ENCODE data around the gene PAK5. TPM values are rescaled to one million over a fixed set of nuclear protein-coding genes. Genes with fewer than 3 reads are reported as not detected.

PAK5 gene
- total and polyA plus RNA-seq, 2 donors (not counting 1 experiment from before 2014, with no cell fraction given) = not detected

DNA sequence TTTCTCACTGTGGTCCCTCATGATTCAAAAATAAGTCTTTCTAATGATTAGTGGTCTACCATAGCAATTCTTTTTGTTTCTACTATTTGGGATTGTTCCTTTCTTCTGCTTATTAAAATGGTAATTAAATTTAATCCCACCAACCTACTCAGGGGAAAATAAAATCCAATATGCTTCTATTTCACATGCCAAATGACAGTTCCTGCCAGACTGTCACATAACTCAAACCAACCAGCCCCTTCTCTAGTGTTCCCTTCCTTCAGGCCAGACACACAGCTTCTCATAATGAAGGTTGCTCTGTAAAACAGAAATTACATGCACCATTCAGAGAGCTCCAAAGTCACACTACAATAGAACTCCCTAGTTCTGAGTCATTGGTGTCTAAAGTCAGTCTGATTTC lies 23.2 kb downstream of the PAK5 start:
- Histone ChIP-seq H3K9me3 (ENCODE audit: control insufficient read depth, insufficient read depth, low read depth, low read length) (no peaks in the 10 kb centered on the region), H2AFZ (ENCODE audit: low read length) (no peak overlapping the region), H4K20me1 (ENCODE audit: control insufficient read depth, extremely low read depth, insufficient read depth, low read length) (no peaks in the 10 kb centered on the region), H3K4me1 (ENCODE audit: control insufficient read depth, extremely low read depth, insufficient read depth, low read length) (no peaks in the 10 kb centered on the region), H3K79me2 (ENCODE audit: control insufficient read depth, insufficient read depth, low read length) (no peaks in the 10 kb centered on the region), H3K27ac (ENCODE audit: insufficient read depth, low read length) (no peak overlapping the region), H3K36me3 (ENCODE audit: control insufficient read depth, insufficient read depth, low read length) (no peaks in the 10 kb centered on the region), H3K9ac (ENCODE audit: insufficient read depth, low read length) (no peak overlapping the region), H3K27me3 (ENCODE audit: control insufficient read depth, insufficient read depth, low read length) (no peaks in the 10 kb centered on the region), H3K4me2 (ENCODE audit: extremely low read depth, insufficient read depth, low read length) (no peak overlapping the region), H3K4me3 (replicated peaks in 1 of 4; ENCODE audit: control extremely low read depth in 1 of 4, insufficient read depth in 1 of 4, low read depth in 3 of 4, low read length in 4 of 4) (no peak overlapping the region)
- DNase-seq (ENCODE audit: low read depth in 2 of 2) = no peak
- TF ChIP-seq, protein P1, sequence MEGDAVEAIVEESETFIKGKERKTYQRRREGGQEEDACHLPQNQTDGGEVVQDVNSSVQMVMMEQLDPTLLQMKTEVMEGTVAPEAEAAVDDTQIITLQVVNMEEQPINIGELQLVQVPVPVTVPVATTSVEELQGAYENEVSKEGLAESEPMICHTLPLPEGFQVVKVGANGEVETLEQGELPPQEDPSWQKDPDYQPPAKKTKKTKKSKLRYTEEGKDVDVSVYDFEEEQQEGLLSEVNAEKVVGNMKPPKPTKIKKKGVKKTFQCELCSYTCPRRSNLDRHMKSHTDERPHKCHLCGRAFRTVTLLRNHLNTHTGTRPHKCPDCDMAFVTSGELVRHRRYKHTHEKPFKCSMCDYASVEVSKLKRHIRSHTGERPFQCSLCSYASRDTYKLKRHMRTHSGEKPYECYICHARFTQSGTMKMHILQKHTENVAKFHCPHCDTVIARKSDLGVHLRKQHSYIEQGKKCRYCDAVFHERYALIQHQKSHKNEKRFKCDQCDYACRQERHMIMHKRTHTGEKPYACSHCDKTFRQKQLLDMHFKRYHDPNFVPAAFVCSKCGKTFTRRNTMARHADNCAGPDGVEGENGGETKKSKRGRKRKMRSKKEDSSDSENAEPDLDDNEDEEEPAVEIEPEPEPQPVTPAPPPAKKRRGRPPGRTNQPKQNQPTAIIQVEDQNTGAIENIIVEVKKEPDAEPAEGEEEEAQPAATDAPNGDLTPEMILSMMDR (conservative IDR thresholded peaks at IDR 0.05 in 1 of 2, IDR thresholded peaks at IDR 0.05 in 1 of 2; ENCODE audit: low read depth in 1 of 2, low read length in 2 of 2) = no peak
- no peak for TF ChIP-seq EZH2 (IDR thresholded peaks at IDR 0.05; ENCODE audit: low read length, missing control alignments)

DNA sequence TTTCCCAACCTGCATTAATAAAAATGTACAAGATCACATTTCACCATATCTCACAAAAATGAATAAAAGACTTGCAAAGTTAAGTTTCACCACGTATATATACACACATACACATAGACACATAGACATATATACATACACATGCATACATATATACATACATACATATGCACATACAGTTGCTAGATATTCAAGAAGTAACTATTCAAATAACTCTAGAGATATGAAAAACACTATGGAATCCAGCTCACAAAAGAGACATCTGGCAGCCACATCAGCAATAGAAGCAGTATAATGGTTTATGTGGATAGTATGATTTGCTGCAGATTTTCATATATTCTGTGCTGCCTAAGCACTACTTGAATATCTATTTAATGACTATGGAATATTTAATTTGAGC lies 28.1 kb downstream of the PAK5 start:
- no peak overlapping the region for H3K27ac ChIP-seq (ENCODE audit: insufficient read depth, low read length)
- no peak overlapping the region for H3K9ac ChIP-seq (ENCODE audit: insufficient read depth, low read length)
- no peaks in the 10 kb centered on the region for H3K4me1 ChIP-seq (ENCODE audit: control insufficient read depth, extremely low read depth, insufficient read depth, low read length)
- H3K27me3 ChIP-seq (ENCODE audit: control insufficient read depth, insufficient read depth, low read length) = no peaks in the 10 kb centered on the region
- TF ChIP-seq, protein P1 (conservative IDR thresholded peaks at IDR 0.05 in 1 of 2, IDR thresholded peaks at IDR 0.05 in 1 of 2; ENCODE audit: low read depth in 1 of 2, low read length in 2 of 2) = no peak
- no peak for TF ChIP-seq EZH2 (IDR thresholded peaks at IDR 0.05; ENCODE audit: low read length, missing control alignments)
- H4K20me1 ChIP-seq (ENCODE audit: control insufficient read depth, extremely low read depth, insufficient read depth, low read length) = no peaks in the 10 kb centered on the region
- no peaks in the 10 kb centered on the region for H3K9me3 ChIP-seq (ENCODE audit: control insufficient read depth, insufficient read depth, low read depth, low read length)
- H3K4me2 ChIP-seq (ENCODE audit: extremely low read depth, insufficient read depth, low read length) = no peak overlapping the region
- H3K79me2 ChIP-seq (ENCODE audit: control insufficient read depth, insufficient read depth, low read length) = no peaks in the 10 kb centered on the region
- DNase-seq (ENCODE audit: low read depth in 2 of 2) = no peak
- no peak overlapping the region for H2AFZ ChIP-seq (ENCODE audit: low read length)
- H3K4me3 ChIP-seq (replicated peaks in 1 of 4; ENCODE audit: control extremely low read depth in 1 of 4, insufficient read depth in 1 of 4, low read depth in 3 of 4, low read length in 4 of 4) = no peak overlapping the region
- H3K36me3 ChIP-seq (ENCODE audit: control insufficient read depth, insufficient read depth, low read length) = no peaks in the 10 kb centered on the region

DNA sequence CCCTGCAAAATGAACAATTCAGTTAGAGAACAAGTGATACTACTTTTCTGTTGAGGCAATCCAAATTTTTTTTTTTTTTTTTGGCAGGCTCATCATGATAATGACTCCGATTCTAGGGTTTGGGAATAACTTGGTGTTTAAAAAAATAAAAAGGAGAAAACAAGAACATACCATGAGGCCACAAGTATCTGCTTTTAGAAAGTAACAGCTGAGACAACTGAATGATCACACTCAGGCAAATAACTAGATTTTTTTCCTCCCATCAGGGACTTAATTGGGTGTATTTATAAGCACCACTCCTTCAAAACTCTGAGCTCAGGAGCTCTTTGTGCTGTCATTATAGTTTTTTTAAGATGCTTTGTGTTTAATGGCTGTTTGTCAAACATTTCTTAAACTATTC lies 29.6 kb downstream of the PAK5 start:
- H3K27me3 ChIP-seq (ENCODE audit: control insufficient read depth, insufficient read depth, low read length) = no peaks in the 10 kb centered on the region
- no peak overlapping the region for H3K4me2 ChIP-seq (ENCODE audit: extremely low read depth, insufficient read depth, low read length)
- H3K79me2 ChIP-seq (ENCODE audit: control insufficient read depth, insufficient read depth, low read length) = no peaks in the 10 kb centered on the region
- no peak overlapping the region for H2AFZ ChIP-seq (ENCODE audit: low read length)
- H3K9me3 ChIP-seq (ENCODE audit: control insufficient read depth, insufficient read depth, low read depth, low read length) = no peaks in the 10 kb centered on the region
- TF ChIP-seq EZH2 (IDR thresholded peaks at IDR 0.05; ENCODE audit: low read length, missing control alignments) = no peak
- TF ChIP-seq, protein P1 (conservative IDR thresholded peaks at IDR 0.05 in 1 of 2, IDR thresholded peaks at IDR 0.05 in 1 of 2; ENCODE audit: low read depth in 1 of 2, low read length in 2 of 2) = no peak
- H4K20me1 ChIP-seq (ENCODE audit: control insufficient read depth, extremely low read depth, insufficient read depth, low read length) = no peaks in the 10 kb centered on the region
- no peak overlapping the region for H3K4me3 ChIP-seq (replicated peaks in 1 of 4; ENCODE audit: control extremely low read depth in 1 of 4, insufficient read depth in 1 of 4, low read depth in 3 of 4, low read length in 4 of 4)
- no peak overlapping the region for H3K27ac ChIP-seq (ENCODE audit: insufficient read depth, low read length)
- no peaks in the 10 kb centered on the region for H3K4me1 ChIP-seq (ENCODE audit: control insufficient read depth, extremely low read depth, insufficient read depth, low read length)
- DNase-seq (ENCODE audit: low read depth in 2 of 2) = no peak
- no peaks in the 10 kb centered on the region for H3K36me3 ChIP-seq (ENCODE audit: control insufficient read depth, insufficient read depth, low read length)
- H3K9ac ChIP-seq (ENCODE audit: insufficient read depth, low read length) = no peak overlapping the region
